HEK293 (cell line): ENCODE results near the gene ATG10.

Experiments
- IKZF3 ChIP-seq: fragments of 450-650 bp; IDR thresholded peaks from 2 replicates; pipeline ENCODE4 v1.5.0; 2018; ENCODE audit warnings: missing biosample characterization, mild to moderate bottlenecking, missing genetic modification characterization, moderate library complexity
- KLF16 ChIP-seq: fragments of 450-650 bp; formaldehyde crosslinking; IDR thresholded peaks from 2 replicates; pipeline ENCODE4 v1.5.1; 2017; ENCODE audit warnings: missing biosample characterization, missing genetic modification characterization
- REPIN1 ChIP-seq: fragments of 450-650 bp; formaldehyde crosslinking; IDR thresholded peaks from 2 replicates; pipeline ENCODE4 v1.5.1; 2017; ENCODE audit warnings: missing biosample characterization, missing genetic modification characterization, low read depth
- TCF7L2 ChIP-seq: IDR thresholded peaks from 2 replicates; pipeline ENCODE4 v1.6.1; 2011; ENCODE audit warnings: low read depth, mild to moderate bottlenecking, inconsistent platforms, low read length, moderate library complexity, borderline replicate concordance
- ZNF114 ChIP-seq: fragments of 450-650 bp; formaldehyde crosslinking; IDR thresholded peaks from 2 replicates; pipeline ENCODE4 v1.5.0; 2017; ENCODE audit warnings: missing biosample characterization, missing genetic modification characterization
- ZNF140 ChIP-seq: fragments of 450-650 bp; formaldehyde crosslinking; IDR thresholded peaks from 2 replicates; pipeline ENCODE4 v1.5.1; 2016; ENCODE audit warnings: missing biosample characterization, missing genetic modification characterization
- ZNF302 ChIP-seq: fragments of 450-650 bp; formaldehyde crosslinking; IDR thresholded peaks from 2 replicates; pipeline ENCODE4 v1.5.1; 2016; ENCODE audit warnings: missing biosample characterization, missing genetic modification characterization, low read depth
- ZNF335 ChIP-seq: fragments of 450-650 bp; formaldehyde crosslinking; conservative IDR thresholded peaks from 2 replicates; pipeline ENCODE4 v1.5.1; 2016; ENCODE audit warnings: missing biosample characterization, missing genetic modification characterization
- ZNF404 ChIP-seq: fragments of 450-650 bp; formaldehyde crosslinking; IDR thresholded peaks from 2 replicates; pipeline ENCODE4 v1.5.1; 2017; ENCODE audit warnings: missing biosample characterization, missing genetic modification characterization
- ZNF626 ChIP-seq: fragments of 450-650 bp; sonication (Bioruptor Pico); formaldehyde crosslinking; IDR thresholded peaks from 2 replicates; pipeline ENCODE4 v1.5.1; 2018; ENCODE audit warnings: missing biosample characterization, missing genetic modification characterization, inconsistent platforms
- TF ChIP-seq, protein P1 (sequence below): fragments of 450-650 bp; formaldehyde crosslinking; IDR thresholded peaks from 2 replicates; pipeline ENCODE4 v1.5.1; 2016; ENCODE audit warnings: missing biosample characterization, missing genetic modification characterization
- TF ChIP-seq, protein P2 (sequence below): fragments of 450-650 bp; IDR thresholded peaks from 2 replicates; pipeline ENCODE4 v1.5.1; 2018; ENCODE audit warnings: missing biosample characterization, mild to moderate bottlenecking, missing genetic modification characterization
- TF ChIP-seq, protein P3 (sequence below): fragments of 450-650 bp; formaldehyde crosslinking; IDR thresholded peaks from 2 replicates; pipeline ENCODE4 v1.5.1; 2016; ENCODE audit warnings: missing biosample characterization, missing genetic modification characterization

DNA sequence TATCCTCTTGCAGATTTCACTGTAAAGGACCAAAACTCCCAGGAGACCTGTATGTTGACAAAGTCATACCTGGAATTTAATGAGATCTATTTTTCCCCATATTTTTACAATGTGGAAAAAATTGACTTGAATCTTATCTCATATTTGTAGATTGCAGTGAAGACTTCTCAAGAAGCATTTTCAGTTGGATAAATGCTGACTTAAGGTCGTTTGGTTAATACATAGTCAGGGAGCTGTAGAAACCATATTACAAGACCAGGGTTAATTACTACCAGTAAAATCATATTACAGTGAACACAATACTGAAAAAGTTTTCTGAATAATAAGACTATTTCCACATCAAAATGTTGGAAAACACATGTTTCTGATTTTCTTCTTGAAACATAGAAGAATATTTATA, 119.8 kb downstream of the ATG10 start:
- TF ChIP-seq, protein P1, sequence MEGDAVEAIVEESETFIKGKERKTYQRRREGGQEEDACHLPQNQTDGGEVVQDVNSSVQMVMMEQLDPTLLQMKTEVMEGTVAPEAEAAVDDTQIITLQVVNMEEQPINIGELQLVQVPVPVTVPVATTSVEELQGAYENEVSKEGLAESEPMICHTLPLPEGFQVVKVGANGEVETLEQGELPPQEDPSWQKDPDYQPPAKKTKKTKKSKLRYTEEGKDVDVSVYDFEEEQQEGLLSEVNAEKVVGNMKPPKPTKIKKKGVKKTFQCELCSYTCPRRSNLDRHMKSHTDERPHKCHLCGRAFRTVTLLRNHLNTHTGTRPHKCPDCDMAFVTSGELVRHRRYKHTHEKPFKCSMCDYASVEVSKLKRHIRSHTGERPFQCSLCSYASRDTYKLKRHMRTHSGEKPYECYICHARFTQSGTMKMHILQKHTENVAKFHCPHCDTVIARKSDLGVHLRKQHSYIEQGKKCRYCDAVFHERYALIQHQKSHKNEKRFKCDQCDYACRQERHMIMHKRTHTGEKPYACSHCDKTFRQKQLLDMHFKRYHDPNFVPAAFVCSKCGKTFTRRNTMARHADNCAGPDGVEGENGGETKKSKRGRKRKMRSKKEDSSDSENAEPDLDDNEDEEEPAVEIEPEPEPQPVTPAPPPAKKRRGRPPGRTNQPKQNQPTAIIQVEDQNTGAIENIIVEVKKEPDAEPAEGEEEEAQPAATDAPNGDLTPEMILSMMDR = no peak
- TF ChIP-seq ZNF140 (tag by site-specific recombination) (no peak), ZNF626 (no peak), REPIN1 (no peak), ZNF335 (no peak), ZNF302 (tag by site-specific recombination) (no peak), TCF7L2 (no peak), ZNF404 (tag by site-specific recombination) (no peak), IKZF3 (tag by site-specific recombination) (no peak), ZNF114 (tag by site-specific recombination) (no peak), KLF16 (tag by site-specific recombination) (no peak)
- TF ChIP-seq, protein P2, sequence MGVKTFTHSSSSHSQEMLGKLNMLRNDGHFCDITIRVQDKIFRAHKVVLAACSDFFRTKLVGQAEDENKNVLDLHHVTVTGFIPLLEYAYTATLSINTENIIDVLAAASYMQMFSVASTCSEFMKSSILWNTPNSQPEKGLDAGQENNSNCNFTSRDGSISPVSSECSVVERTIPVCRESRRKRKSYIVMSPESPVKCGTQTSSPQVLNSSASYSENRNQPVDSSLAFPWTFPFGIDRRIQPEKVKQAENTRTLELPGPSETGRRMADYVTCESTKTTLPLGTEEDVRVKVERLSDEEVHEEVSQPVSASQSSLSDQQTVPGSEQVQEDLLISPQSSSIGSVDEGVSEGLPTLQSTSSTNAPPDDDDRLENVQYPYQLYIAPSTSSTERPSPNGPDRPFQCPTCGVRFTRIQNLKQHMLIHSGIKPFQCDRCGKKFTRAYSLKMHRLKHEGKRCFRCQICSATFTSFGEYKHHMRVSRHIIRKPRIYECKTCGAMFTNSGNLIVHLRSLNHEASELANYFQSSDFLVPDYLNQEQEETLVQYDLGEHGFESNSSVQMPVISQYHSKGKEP = no peak
- TF ChIP-seq, protein P3, sequence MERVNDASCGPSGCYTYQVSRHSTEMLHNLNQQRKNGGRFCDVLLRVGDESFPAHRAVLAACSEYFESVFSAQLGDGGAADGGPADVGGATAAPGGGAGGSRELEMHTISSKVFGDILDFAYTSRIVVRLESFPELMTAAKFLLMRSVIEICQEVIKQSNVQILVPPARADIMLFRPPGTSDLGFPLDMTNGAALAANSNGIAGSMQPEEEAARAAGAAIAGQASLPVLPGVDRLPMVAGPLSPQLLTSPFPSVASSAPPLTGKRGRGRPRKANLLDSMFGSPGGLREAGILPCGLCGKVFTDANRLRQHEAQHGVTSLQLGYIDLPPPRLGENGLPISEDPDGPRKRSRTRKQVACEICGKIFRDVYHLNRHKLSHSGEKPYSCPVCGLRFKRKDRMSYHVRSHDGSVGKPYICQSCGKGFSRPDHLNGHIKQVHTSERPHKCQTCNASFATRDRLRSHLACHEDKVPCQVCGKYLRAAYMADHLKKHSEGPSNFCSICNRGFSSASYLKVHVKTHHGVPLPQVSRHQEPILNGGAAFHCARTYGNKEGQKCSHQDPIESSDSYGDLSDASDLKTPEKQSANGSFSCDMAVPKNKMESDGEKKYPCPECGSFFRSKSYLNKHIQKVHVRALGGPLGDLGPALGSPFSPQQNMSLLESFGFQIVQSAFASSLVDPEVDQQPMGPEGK = no peak
